ENCODE measurements around the gene RTF1.

GRCh38 chr15:41501931-41502794, 85.3 kb downstream of the RTF1 start:
- no peak for TF ChIP-seq CTCF (IDR thresholded peaks at IDR 0.05; ENCODE audit: low read depth, low read length, poor library complexity, severe bottlenecking)
- peak; percentile 57; the same call in 1 of the 2 replicates for TF ChIP-seq EZH2phosphoT487 (IDR thresholded peaks at IDR 0.05; ENCODE audit: borderline replicate concordance, low read length)

All from DOHH2 (cell line).